Coronary artery (tissue), 2 donors: Measurements from ENCODE around the gene HLA-DRB1.

Source experiments
- DNase-seq: peaks from one replicate; pipeline ENCODE4 v3.0.0-alpha.2; 2017; ENCODE audit warnings: low spot score
- H3K27ac ChIP-seq, 2 donors: fragments of 200-600 bp; sonication (generic); one replicate each; pipeline ENCODE4 v1.5.1; 2016 to 2019
- H3K4me3 ChIP-seq: fragments of 200-600 bp; sonication (generic); 2 replicates; pipeline ENCODE4 v1.5.1; 2016; ENCODE audit warnings: mild to moderate bottlenecking, moderate library complexity
- CTCF ChIP-seq: fragments of 200-600 bp; sonication (generic); IDR thresholded peaks from one replicate; pipeline ENCODE4 v1.5.1; 2019; ENCODE audit warnings: antibody characterized with exemption

The HLA-DRB1 gene

GRCh38 chr6:32627249-32627648 is 37.6 kb upstream of the HLA-DRB1 start:
- Histone ChIP-seq H3K4me3 (no peak overlapping the region), H3K27ac (no peak overlapping the region)
- no peak for DNase-seq
- TF ChIP-seq CTCF, result no peak

GRCh38 chr6:32625137-32625536 is 35.5 kb upstream of the HLA-DRB1 start:
- Histone ChIP-seq H3K4me3 (no peak overlapping the region), H3K27ac (no peak overlapping the region)
- no peak for DNase-seq
- no peak for TF ChIP-seq CTCF

- no peak for DNase-seq
- Histone ChIP-seq H3K4me3 (no peak overlapping the region), H3K27ac (no peak overlapping the region)
- TF ChIP-seq CTCF, result no peak
Measured at GRCh38 chr6:32624565-32624964, 34.9 kb upstream of the HLA-DRB1 start.

- TF ChIP-seq CTCF, result no peak
- DNase-seq, result no peak
- H3K27ac ChIP-seq, result no peak overlapping the region
- no peak overlapping the region for H3K4me3 ChIP-seq
Measured at GRCh38 chr6:32623693-32624092, 34.0 kb upstream of the HLA-DRB1 start.

- DNase-seq, result no peak
- no peak for TF ChIP-seq CTCF
- H3K27ac ChIP-seq, result no peak overlapping the region
- no peak overlapping the region for H3K4me3 ChIP-seq
Measured at GRCh38 chr6:32622545-32623401, 33.1 kb upstream of the HLA-DRB1 start.

GRCh38 chr6:32621372-32621771 is 31.7 kb upstream of the HLA-DRB1 start:
- H3K27ac ChIP-seq, result no peak overlapping the region
- no peak overlapping the region for H3K4me3 ChIP-seq
- TF ChIP-seq CTCF, result no peak
- no peak for DNase-seq

- H3K27ac ChIP-seq, result no peak overlapping the region
- no peak for TF ChIP-seq CTCF
- DNase-seq, result no peak
- no peak overlapping the region for H3K4me3 ChIP-seq
Measured at GRCh38 chr6:32617751-32618150, 28.1 kb upstream of the HLA-DRB1 start.
